Measurements from ENCODE around the gene AQP3.

GRCh38 chr9:33431420-33431819 lies 16.0 kb downstream of the AQP3 start:
- TF ChIP-seq CTCF (IDR thresholded peaks at IDR 0.05) (no peak), POLR2AphosphoS5 (IDR thresholded peaks at IDR 0.05) (no peak), POLR2A (IDR thresholded peaks at IDR 0.05; ENCODE audit: low read depth) (no peak), EP300 (IDR thresholded peaks at IDR 0.05) (no peak)

Measured in esophagus muscularis mucosa (tissue), 4 donors.